GM23338 (cell line): Measurements from ENCODE around the gene HLA-DQB2. TPM values are rescaled to one million over a fixed set of nuclear protein-coding genes. Genes with fewer than 3 reads are reported as not detected.
"Not testable (repeated sequence)": the region's sequence is repeated elsewhere in the genome, so short reads cannot be mapped to it uniquely, and the experiment has no call there.

Experiments used
- ATAC-seq: fragments of 200-7000 bp; cut with Tn5 transposase; 3 replicates; pipeline ENCODE4 v1.9.1; 2020
- DNase-seq: peaks from one replicate; pipeline ENCODE4 v3.0.0-alpha.2; 2015; ENCODE audit warnings: low spot score
- H2AFZ ChIP-seq: fragments of 200-600 bp; sonication (generic); 2 replicates; pipeline ENCODE4 v1.8.0; 2016; ENCODE audit warnings: antibody characterized with exemption, mild to moderate bottlenecking, moderate library complexity
- H3F3A ChIP-seq: fragments of 200-600 bp; sonication (generic); replicated peaks from 2 replicates; pipeline ENCODE4 v1.8.0; 2017; ENCODE audit warnings: antibody characterized with exemption, mixed run types, low read depth
- H3K27ac ChIP-seq: fragments of 200-600 bp; sonication (generic); 2 replicates; pipeline ENCODE4 v1.6.1; 2016; ENCODE audit warnings: low read depth
- H3K27me3 ChIP-seq: fragments of 200-600 bp; sonication (generic); 2 replicates; pipeline ENCODE4 v1.8.0; 2016; ENCODE audit warnings: mild to moderate bottlenecking, mixed run types, moderate library complexity; ENCODE audit not compliant: insufficient read depth
- H3K36me3 ChIP-seq: fragments of 200-600 bp; sonication (generic); 2 replicates; pipeline ENCODE4 v1.8.0; 2016; ENCODE audit warnings: mild to moderate bottlenecking; ENCODE audit not compliant: insufficient read depth
- H3K4me1 ChIP-seq: fragments of 200-600 bp; sonication (generic); 2 replicates; pipeline ENCODE4 v1.8.0; 2016; ENCODE audit warnings: mild to moderate bottlenecking, moderate library complexity; ENCODE audit not compliant: insufficient read depth
- H3K4me2 ChIP-seq: fragments of 200-600 bp; sonication (generic); 2 replicates; pipeline ENCODE4 v1.7.1; 2017; ENCODE audit warnings: mixed run types
- H3K4me3 ChIP-seq: fragments of 200-600 bp; sonication (generic); 2 replicates; pipeline ENCODE4 v1.6.1; 2016; ENCODE audit warnings: mixed run types
- H3K79me2 ChIP-seq: fragments of 200-600 bp; sonication (generic); replicated peaks from 2 replicates; pipeline ENCODE4 v1.8.0; 2017; ENCODE audit warnings: mild to moderate bottlenecking; ENCODE audit not compliant: insufficient read depth
- H3K9me2 ChIP-seq: fragments of 200-600 bp; sonication (generic); 2 replicates; pipeline ENCODE4 v1.8.0; 2017; ENCODE audit not compliant: insufficient read depth
- H4K20me1 ChIP-seq: fragments of 200-600 bp; sonication (generic); replicated peaks from 2 replicates; pipeline ENCODE4 v1.8.0; 2017; ENCODE audit warnings: mild to moderate bottlenecking; ENCODE audit not compliant: insufficient read depth
- H3K27ac Mint-ChIP-seq: 2 replicates; pipeline ENCODE4 v1.8.0; 2020; ENCODE audit warnings: inconsistent platforms, mild to moderate bottlenecking, moderate library complexity, mixed read lengths
- H3K27me3 Mint-ChIP-seq: 3 replicates; pipeline ENCODE4 v1.8.0; 2022; ENCODE audit warnings: low read depth, mild to moderate bottlenecking, moderate library complexity, mixed read lengths, inconsistent platforms; ENCODE audit not compliant: insufficient read depth, poor library complexity
- H3K36me3 Mint-ChIP-seq: 3 replicates; pipeline ENCODE4 v1.8.0; 2021; ENCODE audit warnings: low read depth, mild to moderate bottlenecking, inconsistent platforms, moderate library complexity, mixed read lengths
- H3K4me1 Mint-ChIP-seq: 3 replicates; pipeline ENCODE4 v1.8.0; 2020; ENCODE audit warnings: mild to moderate bottlenecking, inconsistent platforms, mixed read lengths
- H3K4me3 Mint-ChIP-seq: 3 replicates; pipeline ENCODE4 v1.8.0; 2021; ENCODE audit warnings: moderate library complexity, mild to moderate bottlenecking, inconsistent platforms, mixed read lengths
- H3K9me3 Mint-ChIP-seq: 3 replicates; pipeline ENCODE4 v1.8.0; 2020; ENCODE audit warnings: moderate library complexity, mild to moderate bottlenecking, inconsistent platforms, mixed read lengths
- CREB1 ChIP-seq: fragments of 250-450 bp; sonication (Bioruptor Pico); IDR thresholded peaks from 2 replicates; pipeline ENCODE4 v1.5.0; 2020; ENCODE audit warnings: low read depth, mild to moderate bottlenecking, moderate library complexity
- EZH2 ChIP-seq: fragments of 200-600 bp; sonication (generic); IDR thresholded peaks from one replicate; pipeline ENCODE4 v1.8.0; 2017; ENCODE audit warnings: antibody characterized with exemption, mild to moderate bottlenecking, low read depth; ENCODE audit not compliant: unreplicated experiment
- JUNB ChIP-seq: IDR thresholded peaks from one replicate; pipeline ENCODE4 v1.6.1; 2016; ENCODE audit warnings: antibody characterized with exemption; ENCODE audit not compliant: unreplicated experiment
- NANOG ChIP-seq: IDR thresholded peaks from 2 replicates; pipeline ENCODE4 v1.6.1; 2016; ENCODE audit warnings: antibody characterized with exemption, borderline replicate concordance
- ZNF331 ChIP-seq: fragments of 250-450 bp; sonication (Bioruptor Pico); IDR thresholded peaks from 2 replicates; pipeline ENCODE4 v1.5.0; 2020; ENCODE audit warnings: low read depth, mild to moderate bottlenecking, moderate library complexity
- polyA plus RNA-seq: library from polyadenylated mRNA; unstranded; fragments of >200 nt; fragmentation: Nextera tagmentation; extraction: Ambion mirVana; gene quantifications from 2 replicates; pipeline ENCODE4 v1.2.1, GENCODE V29; 2016
- total RNA-seq: library from RNA; depleted of rRNA; stranded (reverse); fragments of >200 nt; shearing (Covaris generic); gene quantifications from 2 replicates; pipeline ENCODE4 v1.2.3, GENCODE V29; 2014
- TF ChIP-seq, protein P1 (sequence below), 2 experiments: fragments of 200-600 bp in 1 of 2; sonication (generic) in 1 of 2; conservative IDR thresholded peaks; 2 replicates each; pipeline versions ENCODE4 v1.5.1 to v1.6.1; 2016 to 2017; ENCODE audit warnings: antibody characterized with exemption in 2 of 2, low read depth in 2 of 2, mild to moderate bottlenecking in 2 of 2, moderate library complexity in 1 of 2
- TF ChIP-seq, protein P2 (sequence below): IDR thresholded peaks from 2 replicates; pipeline ENCODE4 v1.6.1; 2016; ENCODE audit warnings: antibody characterized with exemption

HLA-DQB2 gene
- total and polyA plus RNA-seq, 2 experiments from 2014 or later: not detected

GRCh38 chr6:32785781-32786533, 22.6 kb upstream of the HLA-DQB2 start (continued):
- TF ChIP-seq, protein P1, sequence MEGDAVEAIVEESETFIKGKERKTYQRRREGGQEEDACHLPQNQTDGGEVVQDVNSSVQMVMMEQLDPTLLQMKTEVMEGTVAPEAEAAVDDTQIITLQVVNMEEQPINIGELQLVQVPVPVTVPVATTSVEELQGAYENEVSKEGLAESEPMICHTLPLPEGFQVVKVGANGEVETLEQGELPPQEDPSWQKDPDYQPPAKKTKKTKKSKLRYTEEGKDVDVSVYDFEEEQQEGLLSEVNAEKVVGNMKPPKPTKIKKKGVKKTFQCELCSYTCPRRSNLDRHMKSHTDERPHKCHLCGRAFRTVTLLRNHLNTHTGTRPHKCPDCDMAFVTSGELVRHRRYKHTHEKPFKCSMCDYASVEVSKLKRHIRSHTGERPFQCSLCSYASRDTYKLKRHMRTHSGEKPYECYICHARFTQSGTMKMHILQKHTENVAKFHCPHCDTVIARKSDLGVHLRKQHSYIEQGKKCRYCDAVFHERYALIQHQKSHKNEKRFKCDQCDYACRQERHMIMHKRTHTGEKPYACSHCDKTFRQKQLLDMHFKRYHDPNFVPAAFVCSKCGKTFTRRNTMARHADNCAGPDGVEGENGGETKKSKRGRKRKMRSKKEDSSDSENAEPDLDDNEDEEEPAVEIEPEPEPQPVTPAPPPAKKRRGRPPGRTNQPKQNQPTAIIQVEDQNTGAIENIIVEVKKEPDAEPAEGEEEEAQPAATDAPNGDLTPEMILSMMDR (conservative IDR thresholded peaks at IDR 0.05; ENCODE audit: low read depth in 2 of 2): peak; percentile 77 to 89

GRCh38 chr6:32782923-32783322, 19.6 kb upstream of the HLA-DQB2 start:
- not testable (repeated sequence) for H4K20me1 ChIP-seq, DNase-seq, H3K36me3 ChIP-seq, H3K36me3 Mint-ChIP-seq, H3K79me2 ChIP-seq, H3K4me1 ChIP-seq, H3F3A ChIP-seq, H3K9me3 Mint-ChIP-seq, H3K4me3 Mint-ChIP-seq, H3K27ac ChIP-seq, H3K4me1 Mint-ChIP-seq, H3K27me3 Mint-ChIP-seq, H3K27me3 ChIP-seq, H3K27ac Mint-ChIP-seq, H2AFZ ChIP-seq, H3K4me2 ChIP-seq, H3K9me2 ChIP-seq, H3K4me3 ChIP-seq, ATAC-seq

DNA sequence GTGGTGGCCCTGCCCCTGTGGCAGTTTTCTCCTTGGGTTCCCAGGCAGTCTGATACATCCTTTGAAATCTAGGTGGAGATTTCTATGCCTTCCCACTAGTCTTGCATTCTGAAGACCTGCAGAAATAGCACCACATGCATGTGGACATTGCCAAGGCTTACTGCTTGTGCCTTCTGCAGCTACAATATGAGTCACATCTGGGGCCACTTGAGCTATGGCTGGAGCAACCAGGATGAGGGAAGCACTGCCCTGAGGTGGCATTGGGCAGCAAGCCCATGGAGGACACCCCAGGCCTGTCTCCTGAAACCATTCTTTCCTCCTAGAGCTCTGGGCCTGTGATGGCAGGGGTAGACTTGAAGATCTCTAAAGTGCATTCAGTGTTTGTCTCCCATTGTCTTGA, 15.7 kb upstream of the HLA-DQB2 start:
- Histone ChIP-seq H3K9me2 (peaks cover 5% of the 10 kb centered on the region; the same call in 1 of the 2 replicates), H4K20me1 (no peaks in the 10 kb centered on the region), H3K36me3 (no peaks in the 10 kb centered on the region), H3K27ac (no peak overlapping the region), H3K79me2 (no peaks in the 10 kb centered on the region), H2AFZ (no peak overlapping the region), H3K4me2 (no peak overlapping the region), H3K4me3 (no peak overlapping the region), H3K4me1 (no peaks in the 10 kb centered on the region), H3K27me3 (no peaks in the 10 kb centered on the region), H3F3A (no peaks in the 10 kb centered on the region)
- H3K36me3 Mint-ChIP-seq: no peaks in the 10 kb centered on the region
- H3K4me3 Mint-ChIP-seq: no peak overlapping the region
- peaks cover 2% of the 10 kb centered on the region; the same call in 2 of the 3 replicates for H3K4me1 Mint-ChIP-seq
- no peak for DNase-seq
- H3K27me3 Mint-ChIP-seq: no peaks in the 10 kb centered on the region
- peaks cover 8% of the 10 kb centered on the region; the same call in 1 of the 3 replicates for H3K9me3 Mint-ChIP-seq
- no peak overlapping the region for H3K27ac Mint-ChIP-seq
- no peak for ATAC-seq
- TF ChIP-seq, protein P2, sequence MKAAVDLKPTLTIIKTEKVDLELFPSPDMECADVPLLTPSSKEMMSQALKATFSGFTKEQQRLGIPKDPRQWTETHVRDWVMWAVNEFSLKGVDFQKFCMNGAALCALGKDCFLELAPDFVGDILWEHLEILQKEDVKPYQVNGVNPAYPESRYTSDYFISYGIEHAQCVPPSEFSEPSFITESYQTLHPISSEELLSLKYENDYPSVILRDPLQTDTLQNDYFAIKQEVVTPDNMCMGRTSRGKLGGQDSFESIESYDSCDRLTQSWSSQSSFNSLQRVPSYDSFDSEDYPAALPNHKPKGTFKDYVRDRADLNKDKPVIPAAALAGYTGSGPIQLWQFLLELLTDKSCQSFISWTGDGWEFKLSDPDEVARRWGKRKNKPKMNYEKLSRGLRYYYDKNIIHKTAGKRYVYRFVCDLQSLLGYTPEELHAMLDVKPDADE: no peak
- TF ChIP-seq CREB1 (CRISPR knock-in tag) (no peak), JUNB (no peak)

DNA sequence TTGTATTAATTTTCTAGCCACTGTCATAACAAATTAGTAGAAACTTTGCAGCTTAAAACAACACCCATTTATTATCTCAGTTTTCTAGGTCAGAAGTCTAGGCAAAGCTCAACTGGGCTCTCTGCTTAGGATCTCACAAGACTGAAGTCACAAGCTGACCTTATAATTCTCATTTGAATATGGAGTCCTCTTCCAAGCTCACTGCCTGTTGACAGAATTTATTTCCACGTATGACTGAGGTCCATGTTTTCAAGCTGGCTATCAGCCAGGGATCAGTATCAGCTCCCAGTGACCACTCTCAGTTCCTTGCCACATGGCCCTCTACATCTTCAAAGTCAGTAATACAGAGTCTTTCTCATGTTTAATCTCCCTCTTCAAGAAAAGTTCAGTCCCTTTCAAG, 11.7 kb upstream of the HLA-DQB2 start:
- no peaks in the 10 kb centered on the region for H3K27me3 ChIP-seq
- no peaks in the 10 kb centered on the region; the same call in 1 of the 2 replicates for H3K4me1 ChIP-seq
- no peak overlapping the region for H3K4me3 ChIP-seq
- peaks cover 8% of the 10 kb centered on the region; the same call in 1 of the 3 replicates for H3K9me3 Mint-ChIP-seq
- no peaks in the 10 kb centered on the region for H3K36me3 ChIP-seq
- H3K79me2 ChIP-seq: no peaks in the 10 kb centered on the region
- peaks cover 5% of the 10 kb centered on the region; the same call in 1 of the 2 replicates for H3K9me2 ChIP-seq
- no peak overlapping the region for H3K4me3 Mint-ChIP-seq
- H3F3A ChIP-seq: no peaks in the 10 kb centered on the region
- no peak overlapping the region for H3K4me2 ChIP-seq
- DNase-seq (no peak), ATAC-seq (no peak)
- H3K4me1 Mint-ChIP-seq: peaks cover 5% of the 10 kb centered on the region; the same call in 2 of the 3 replicates
- TF ChIP-seq CREB1 (CRISPR knock-in tag): no peak
- no peak for TF ChIP-seq ZNF331 (CRISPR knock-in tag)
- TF ChIP-seq NANOG: no peak
- TF ChIP-seq, protein P2: no peak
- no peak for TF ChIP-seq EZH2
- H3K27ac ChIP-seq: no peak overlapping the region
- no peaks in the 10 kb centered on the region for H3K36me3 Mint-ChIP-seq
- no peaks in the 10 kb centered on the region for H3K27me3 Mint-ChIP-seq
- H2AFZ ChIP-seq: no peak overlapping the region
- no peak overlapping the region for H3K27ac Mint-ChIP-seq
- H4K20me1 ChIP-seq: no peaks in the 10 kb centered on the region
